ENCODE measurements around the gene CCND1.

DNA sequence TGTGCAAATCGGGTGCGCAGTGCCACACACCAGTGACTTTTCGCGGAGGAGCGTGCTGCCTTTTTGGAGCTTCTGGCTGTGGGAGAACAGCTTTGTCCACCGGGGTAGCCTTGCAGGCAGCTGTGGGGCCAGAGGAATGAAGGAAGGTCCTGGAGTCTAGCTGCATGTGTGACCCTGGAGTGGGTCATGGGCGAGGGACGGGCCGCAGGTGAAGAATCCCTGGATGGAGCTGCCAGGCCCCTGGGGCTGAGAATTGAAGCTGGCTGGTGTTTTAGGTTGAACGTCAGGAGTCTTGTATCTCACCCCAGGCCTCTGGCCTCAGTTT, 8.6 kb downstream of the CCND1 start:
- no peak for TF ChIP-seq POLR2A (IDR thresholded peaks at IDR 0.05)
- TF ChIP-seq, protein P1, sequence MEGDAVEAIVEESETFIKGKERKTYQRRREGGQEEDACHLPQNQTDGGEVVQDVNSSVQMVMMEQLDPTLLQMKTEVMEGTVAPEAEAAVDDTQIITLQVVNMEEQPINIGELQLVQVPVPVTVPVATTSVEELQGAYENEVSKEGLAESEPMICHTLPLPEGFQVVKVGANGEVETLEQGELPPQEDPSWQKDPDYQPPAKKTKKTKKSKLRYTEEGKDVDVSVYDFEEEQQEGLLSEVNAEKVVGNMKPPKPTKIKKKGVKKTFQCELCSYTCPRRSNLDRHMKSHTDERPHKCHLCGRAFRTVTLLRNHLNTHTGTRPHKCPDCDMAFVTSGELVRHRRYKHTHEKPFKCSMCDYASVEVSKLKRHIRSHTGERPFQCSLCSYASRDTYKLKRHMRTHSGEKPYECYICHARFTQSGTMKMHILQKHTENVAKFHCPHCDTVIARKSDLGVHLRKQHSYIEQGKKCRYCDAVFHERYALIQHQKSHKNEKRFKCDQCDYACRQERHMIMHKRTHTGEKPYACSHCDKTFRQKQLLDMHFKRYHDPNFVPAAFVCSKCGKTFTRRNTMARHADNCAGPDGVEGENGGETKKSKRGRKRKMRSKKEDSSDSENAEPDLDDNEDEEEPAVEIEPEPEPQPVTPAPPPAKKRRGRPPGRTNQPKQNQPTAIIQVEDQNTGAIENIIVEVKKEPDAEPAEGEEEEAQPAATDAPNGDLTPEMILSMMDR (IDR thresholded peaks at IDR 0.05): no peak
